Left ventricle myocardium superior (tissue), 1 donor: ENCODE measurements around the gene ABCA5. TPM values are rescaled to one million over a fixed set of nuclear protein-coding genes. Genes with fewer than 3 reads are reported as not detected.
"Not testable (repeated sequence)": the region's sequence is repeated elsewhere in the genome, so short reads cannot be mapped to it uniquely, and the experiment has no call there.

Source experiments
- ATAC-seq: fragments of 200-7000 bp; cut with Tn5 transposase; one replicate; pipeline ENCODE4 v1.9.1; 2020; ENCODE audit warnings: mild to moderate bottlenecking, moderate library complexity
- DNase-seq: peaks from one replicate; pipeline ENCODE4 v3.0.0-alpha.2; 2020
- intact Hi-C: fragments of 100-400 bp; cut with micrococcal nuclease; formaldehyde crosslinking; loops from one replicate; pipeline ENCODE4 v1.11.0; 2022
- total RNA-seq: library from RNA; stranded (reverse); fragmentation: NEBNext Ultra II Directional; extraction: Animal tissue kit (Norgen Biotek cat#: 25700); gene quantifications from one replicate; pipeline ENCODE4 v1.2.1, GENCODE V29; 2021
- donor health status: DM: no; HTN: yes; CAD: no; lungs with severe emphysema.

ABCA5 gene
- total RNA-seq, 1 donor from 2014 or later: 27.0 TPM

DNA sequence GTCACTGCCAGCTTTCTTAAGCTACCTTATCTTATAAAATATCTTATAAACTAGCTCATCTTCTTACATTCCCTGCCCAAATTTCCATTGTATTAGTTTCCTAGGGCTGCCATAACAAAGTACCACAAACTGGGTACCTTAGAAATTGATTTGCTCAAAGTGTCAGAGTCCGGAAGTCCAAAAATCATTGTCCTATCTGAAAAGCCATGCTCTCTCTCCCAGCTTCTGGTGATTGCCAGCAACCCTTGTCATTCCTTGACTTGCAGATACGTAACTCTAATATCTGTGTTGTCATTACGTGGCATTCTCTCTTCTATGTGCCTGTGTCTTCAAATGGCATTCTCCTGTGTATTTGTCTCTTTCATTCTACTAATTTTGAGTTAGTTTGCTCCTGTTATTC lies 96.0 kb downstream of the ABCA5 start:
- DNase-seq (no peak), ATAC-seq (no peak)
- intact Hi-C loops: no loop called here

DNA sequence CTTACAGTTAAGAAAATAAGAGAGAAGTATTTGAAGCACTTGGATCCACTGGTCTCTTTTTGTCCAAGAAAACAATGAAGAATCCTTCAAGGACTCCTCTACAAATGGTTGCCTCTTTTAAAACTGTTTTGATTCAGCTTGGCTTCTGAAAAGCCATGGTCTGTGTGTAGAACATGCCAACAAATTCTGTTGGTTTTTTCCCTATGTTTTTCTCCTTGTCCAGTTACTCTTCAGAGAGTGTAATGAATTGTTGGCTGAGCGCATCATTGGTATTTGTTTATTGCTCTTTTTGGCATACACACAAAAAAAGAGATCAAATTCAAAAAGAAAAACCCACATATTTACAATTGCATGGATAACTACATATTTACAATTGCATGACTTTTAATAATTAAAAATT lies 98.4 kb downstream of the ABCA5 start, which contains the start of gene ABCA10:
Gene ABCA10 (minus strand): TSS at position 249 of the 400 bp plus-strand sequence. CDS start 3,466 bp downstream, outside the sequence.
- no peak for DNase-seq
- intact Hi-C loops: no loop called here
- ATAC-seq: peak; percentile 58

DNA sequence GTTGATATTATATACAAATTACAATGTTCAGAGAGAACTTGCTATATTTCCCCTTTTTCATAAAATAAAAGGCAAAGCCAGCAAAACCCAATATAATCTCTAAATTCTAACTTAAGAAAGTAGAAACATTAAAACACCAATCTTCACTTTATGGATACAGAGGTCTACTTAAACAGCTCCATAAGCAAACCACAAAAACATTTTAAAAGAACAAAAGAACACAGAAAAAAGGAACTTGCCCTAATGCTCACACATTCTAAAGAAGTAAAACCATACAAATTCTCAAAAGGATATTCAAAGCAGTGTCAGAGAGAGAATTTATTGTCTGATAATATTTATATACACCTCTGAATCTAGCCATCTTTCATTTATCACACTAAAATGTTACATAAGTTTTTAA lies 98.9 kb downstream of the ABCA5 start:
- DNase-seq (no peak), ATAC-seq (no peak)
- intact Hi-C loops: no loop called here

DNA sequence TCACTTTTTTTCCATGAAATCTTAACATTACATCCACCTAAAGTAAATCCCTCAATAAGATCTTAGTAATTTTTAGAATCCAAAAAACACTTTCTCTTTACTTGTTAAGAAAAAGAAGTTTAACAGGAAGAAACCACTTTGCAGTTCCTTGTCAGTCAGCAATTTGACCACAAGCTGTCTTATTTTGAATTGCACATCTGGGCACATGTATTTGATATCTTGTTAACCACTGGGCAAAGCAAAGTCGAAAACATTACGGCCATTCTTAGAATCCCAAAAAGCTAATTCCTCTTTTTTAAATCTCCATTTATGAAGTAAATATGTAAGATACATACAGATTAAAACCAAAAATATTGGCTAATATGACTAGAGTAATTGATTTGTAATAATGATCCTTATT lies 99.4 kb downstream of the ABCA5 start:
- peak; percentile 32 for ATAC-seq
- DNase-seq: no peak
- intact Hi-C loops: no loop called here

DNA sequence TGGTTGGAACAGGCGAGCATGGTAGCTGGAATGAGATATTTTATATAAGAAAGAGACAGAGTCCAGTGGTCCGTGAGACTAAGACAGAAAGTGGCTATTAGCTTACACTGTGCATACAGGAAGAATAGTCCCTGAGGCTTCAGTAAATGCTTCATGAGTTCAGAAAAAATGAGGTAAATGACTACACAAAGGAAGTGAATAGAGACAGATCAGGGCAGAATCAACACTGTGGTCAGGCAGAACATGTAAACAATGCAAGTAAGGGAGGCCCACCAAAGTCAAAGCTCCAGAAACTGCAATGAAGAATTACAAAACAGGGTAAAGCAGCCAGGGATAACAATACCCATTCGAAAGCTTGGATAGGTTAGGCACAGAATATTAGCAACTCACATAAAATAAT lies 103.1 kb downstream of the ABCA5 start:
- DNase-seq (no peak), ATAC-seq (peak; percentile 17)
- intact Hi-C loops: no loop called here

DNA sequence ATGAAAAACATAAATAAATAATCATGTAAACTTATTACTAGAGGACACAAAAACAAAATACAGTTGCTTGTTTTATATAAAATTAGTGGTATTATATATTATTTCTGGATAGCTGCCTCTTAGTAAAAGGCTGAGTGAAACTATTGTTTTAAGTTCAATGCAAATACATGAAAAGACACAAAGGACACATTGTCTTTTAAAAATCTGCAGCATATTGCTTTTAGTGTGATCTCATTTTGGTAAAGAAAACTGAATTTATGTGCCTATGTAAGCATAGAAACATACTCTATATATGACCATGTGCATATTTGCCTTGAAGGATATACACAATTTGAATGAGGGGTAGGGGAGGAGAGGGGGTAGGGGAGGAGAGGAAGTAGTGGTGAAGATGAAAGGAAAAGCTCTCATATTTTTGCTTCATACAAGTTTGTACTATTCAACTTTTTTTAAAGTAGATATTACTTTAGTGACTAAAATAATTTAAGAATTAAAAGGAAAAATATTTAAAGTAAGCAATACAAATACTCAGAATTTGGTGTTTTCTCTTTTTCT lies 104.2 kb downstream of the ABCA5 start:
- ATAC-seq: no peak
- intact Hi-C loops: no loop called here
- DNase-seq: no peak

DNA sequence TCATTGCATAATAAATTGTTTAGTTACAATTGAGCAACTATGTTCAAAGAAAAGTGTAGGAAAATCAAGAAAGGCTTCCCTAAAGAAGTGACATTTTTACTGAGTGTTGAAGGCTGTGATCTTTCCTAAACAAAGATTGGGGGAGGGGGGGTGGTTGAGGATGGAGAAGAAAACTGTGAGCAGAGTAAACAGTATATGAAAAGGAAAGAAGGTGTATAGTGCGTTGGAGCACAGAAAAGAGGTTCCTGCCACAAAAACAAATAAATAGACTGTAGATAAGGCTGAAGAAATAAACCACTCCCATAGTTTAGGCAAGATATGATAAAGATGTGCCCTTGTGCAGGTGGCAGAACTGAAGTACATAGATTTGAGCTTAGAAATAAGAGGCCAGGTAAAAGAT lies 106.8 kb downstream of the ABCA5 start:
- intact Hi-C loops: no loop called here
- no peak for DNase-seq
- no peak for ATAC-seq

DNA sequence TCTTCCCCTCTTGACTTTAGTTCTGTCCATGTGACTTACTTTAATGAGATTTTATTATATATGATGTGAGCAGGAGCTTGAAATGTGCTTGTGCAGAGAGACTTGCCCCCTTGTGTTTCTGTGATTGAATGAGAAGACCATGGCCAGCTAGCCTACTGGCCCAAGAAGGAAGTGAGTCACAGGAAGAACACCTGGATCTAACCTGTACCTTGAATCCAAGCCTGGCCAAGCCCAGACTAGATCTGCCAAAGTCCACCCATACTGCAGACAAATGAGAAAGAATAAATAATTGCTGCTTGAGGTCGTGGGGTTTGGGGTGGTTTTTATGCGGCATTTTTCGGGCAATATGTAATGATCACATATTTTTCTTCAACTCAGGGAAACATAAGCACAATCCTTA lies 107.9 kb downstream of the ABCA5 start:
- intact Hi-C loops: no loop called here
- ATAC-seq (no peak), DNase-seq (no peak)

DNA sequence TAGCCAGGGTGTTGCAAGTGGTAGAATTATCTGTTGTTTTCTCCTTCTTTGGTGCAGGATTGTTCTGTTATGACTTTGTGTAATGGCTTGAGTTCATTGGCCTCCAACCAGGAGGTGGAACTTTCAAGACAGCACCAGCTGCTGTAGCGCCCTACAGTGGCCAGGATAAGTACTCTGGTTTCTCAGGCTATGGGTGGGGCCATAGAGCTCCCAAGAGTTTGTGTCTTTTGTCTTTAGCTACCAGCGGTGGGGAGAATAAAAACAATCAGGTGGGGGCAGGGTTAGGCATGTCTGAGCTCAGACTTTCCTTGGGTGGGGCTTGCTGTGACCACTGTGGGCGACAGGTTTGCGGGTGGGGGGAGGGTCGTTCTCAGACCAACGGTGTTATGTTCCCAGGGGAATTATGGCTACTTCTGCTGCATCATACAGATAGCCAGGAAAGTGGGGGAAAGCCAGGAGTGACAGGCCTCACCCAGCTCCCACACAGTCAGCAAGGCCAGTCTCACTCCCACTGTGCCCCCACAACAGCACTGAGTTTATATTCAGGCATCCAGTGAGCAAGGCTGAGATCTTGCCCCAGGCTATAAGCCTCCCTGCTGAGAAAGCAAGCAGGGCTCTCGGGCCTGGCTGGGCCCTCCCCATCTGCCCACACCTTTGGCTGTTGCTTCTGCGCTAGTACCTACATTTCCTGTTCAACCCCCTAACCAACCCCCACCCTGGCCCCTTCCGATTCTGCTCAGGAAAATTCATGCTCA lies 113.7 kb downstream of the ABCA5 start:
- ATAC-seq: no peak

DNA sequence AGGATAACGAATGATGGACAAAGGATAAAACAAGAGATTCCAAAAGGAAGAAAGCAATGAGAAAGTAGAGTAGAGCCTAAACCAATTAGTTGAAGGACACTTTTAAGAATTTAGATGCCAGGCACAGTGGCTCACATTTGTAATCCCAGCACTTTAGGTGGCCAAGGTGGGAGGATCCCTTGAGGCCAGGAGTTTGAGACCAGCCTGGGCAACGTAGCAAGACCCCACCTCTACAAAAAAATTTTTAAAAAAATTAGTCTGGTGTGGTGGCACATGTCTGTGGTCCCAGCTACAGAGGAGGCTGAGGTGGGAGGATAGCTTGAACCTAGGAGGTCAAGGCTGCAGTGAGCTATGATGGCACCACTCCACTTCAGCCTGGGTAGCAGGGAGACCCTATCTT lies 118.3 kb downstream of the ABCA5 start:
- DNase-seq (no peak), ATAC-seq (no peak)
- intact Hi-C loops: no loop called here

More for the DNA sequence above, 113.7 kb downstream of the ABCA5 start:
- DNase-seq: no peak
- intact Hi-C loops: no loop called here

DNA sequence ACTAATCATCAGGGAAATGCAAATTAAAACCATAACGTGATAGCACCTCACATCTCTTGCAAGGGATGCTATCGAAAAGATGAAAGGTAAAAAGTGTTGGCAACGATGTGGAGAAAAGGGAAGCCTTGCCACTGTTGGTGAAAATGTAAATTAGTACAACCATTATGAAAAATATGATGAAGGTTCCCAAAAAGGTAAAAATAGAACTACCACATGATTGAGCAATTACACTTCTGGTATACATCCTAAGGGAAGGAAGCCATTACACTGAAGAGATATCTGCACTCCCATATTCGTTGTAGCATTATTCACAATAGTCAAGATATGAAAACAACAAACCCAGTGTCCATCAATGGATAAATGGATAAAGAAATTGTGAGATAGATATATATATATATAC lies 119.8 kb downstream of the ABCA5 start:
- intact Hi-C loops: no loop called here
- ATAC-seq (no peak), DNase-seq (no peak)

DNA sequence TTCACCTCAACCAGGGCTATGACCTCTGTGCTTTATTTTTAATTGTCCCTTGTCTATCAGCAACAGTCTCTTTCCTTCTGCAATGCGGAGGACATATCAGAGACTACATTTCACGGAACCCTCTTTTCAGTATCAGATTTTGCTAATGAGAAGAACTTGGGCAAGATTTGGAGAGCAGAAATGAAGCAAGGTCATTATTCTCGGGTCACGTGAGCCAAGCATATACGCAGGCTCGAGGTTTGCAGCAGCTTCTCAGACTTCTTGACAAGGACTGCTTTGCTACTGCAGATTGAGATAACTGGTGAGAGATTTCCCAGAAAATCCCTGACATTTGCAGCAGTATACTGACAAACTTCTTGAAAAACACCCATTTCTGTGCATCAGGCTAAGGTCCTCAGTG lies 128.7 kb downstream of the ABCA5 start:
- intact Hi-C loops: no loop called here
- no peak for DNase-seq
- ATAC-seq: no peak

DNA sequence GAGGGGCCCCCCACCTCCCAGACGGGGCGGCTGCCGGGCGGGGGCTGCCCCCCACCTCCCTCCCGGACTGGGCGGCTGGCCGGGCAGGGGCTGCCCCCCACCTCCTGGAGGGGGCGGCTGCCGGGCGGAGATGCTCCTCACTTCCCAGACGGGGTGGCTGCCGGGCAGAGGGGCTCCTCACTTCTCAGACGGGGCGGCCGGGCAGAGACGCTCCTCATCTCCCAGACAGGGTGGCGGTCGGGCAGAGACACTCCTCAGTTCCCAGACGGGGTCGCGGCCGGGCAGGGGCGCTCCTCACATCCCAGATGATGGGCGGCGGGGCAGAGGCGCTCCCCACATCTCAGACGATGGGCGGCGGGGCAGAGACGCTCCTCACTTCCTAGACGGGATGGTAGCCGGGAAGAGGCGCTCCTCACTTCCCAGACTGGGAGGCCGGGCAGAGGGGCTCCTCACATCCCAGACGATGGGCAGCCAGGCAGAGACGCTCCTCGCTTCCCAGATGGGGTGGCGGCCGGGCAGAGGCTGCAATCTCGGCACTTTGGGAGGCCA lies 130.8 kb downstream of the ABCA5 start:
- intact Hi-C loops, DNase-seq, ATAC-seq: not testable (repeated sequence)

Other genes with a start within 250 kb of the ABCA5 start
- gene ABCA6, start 185.2 kb downstream of the ABCA5 start, total RNA-seq: 21.5 TPM
- 6.4 TPM for gene ABCA10, start 98.3 kb downstream of the ABCA5 start, total RNA-seq
- 2.9 TPM for gene MAP2K6, start 87.6 kb upstream of the ABCA5 start, total RNA-seq